ES-I3 (cell line): ENCODE measurements around the gene CXorf49.
"Not testable (repeated sequence)": the region's sequence is repeated elsewhere in the genome, so short reads cannot be mapped to it uniquely, and the experiment has no call there.

Source experiments
- H3K36me3 ChIP-seq: 2 replicates; pipeline ENCODE4 v1.6.1; 2013; ENCODE audit warnings: mild to moderate bottlenecking, low read length, control low read depth, moderate library complexity; ENCODE audit not compliant: insufficient read depth
- H3K4me1 ChIP-seq: 2 replicates; pipeline ENCODE4 v1.6.1; 2013; ENCODE audit warnings: mild to moderate bottlenecking, control low read depth, low read length; ENCODE audit not compliant: insufficient read depth
- H3K9ac ChIP-seq: 2 replicates; pipeline ENCODE4 v1.6.1; 2013; ENCODE audit warnings: low read depth, mild to moderate bottlenecking, low read length, moderate library complexity
- H3K9me3 ChIP-seq: 2 replicates; pipeline ENCODE4 v1.6.1; 2013; ENCODE audit warnings: mild to moderate bottlenecking, low read length, moderate library complexity; ENCODE audit not compliant: control insufficient read depth, insufficient read depth

Gene CXorf49

GRCh38 chrX:71718185-71718584 lies at the start of gene CXorf49:
CXorf49 (minus strand) TSS chrX:71718285; CDS start chrX:71718151, 134 bp downstream.
- not testable (repeated sequence) for H3K9me3 ChIP-seq, H3K4me1 ChIP-seq

GRCh38 chrX:71767134-71767533 lies 49.0 kb upstream of the CXorf49 start:
- H3K9ac ChIP-seq, H3K9me3 ChIP-seq, H3K4me1 ChIP-seq, H3K36me3 ChIP-seq: not testable (repeated sequence)

More at GRCh38 chrX:71718185-71718584, at the start of gene CXorf49:
- not testable (repeated sequence) for H3K36me3 ChIP-seq, H3K9ac ChIP-seq

- not testable (repeated sequence) for H3K4me1 ChIP-seq, H3K9ac ChIP-seq, H3K36me3 ChIP-seq, H3K9me3 ChIP-seq
Measured at GRCh38 chrX:71765613-71766012, 47.5 kb upstream of the CXorf49 start.

GRCh38 chrX:71764832-71765231 lies 46.7 kb upstream of the CXorf49 start:
- H3K9me3 ChIP-seq, H3K9ac ChIP-seq, H3K36me3 ChIP-seq, H3K4me1 ChIP-seq: not testable (repeated sequence)

GRCh38 chrX:71763049-71763448 lies 45.0 kb upstream of the CXorf49 start, which contains the start of gene CXorf49B:
CXorf49B (plus strand) TSS chrX:71763349; CDS start chrX:71763424, 75 bp downstream.
- H3K9ac ChIP-seq, H3K4me1 ChIP-seq, H3K9me3 ChIP-seq, H3K36me3 ChIP-seq: not testable (repeated sequence)

DNA sequence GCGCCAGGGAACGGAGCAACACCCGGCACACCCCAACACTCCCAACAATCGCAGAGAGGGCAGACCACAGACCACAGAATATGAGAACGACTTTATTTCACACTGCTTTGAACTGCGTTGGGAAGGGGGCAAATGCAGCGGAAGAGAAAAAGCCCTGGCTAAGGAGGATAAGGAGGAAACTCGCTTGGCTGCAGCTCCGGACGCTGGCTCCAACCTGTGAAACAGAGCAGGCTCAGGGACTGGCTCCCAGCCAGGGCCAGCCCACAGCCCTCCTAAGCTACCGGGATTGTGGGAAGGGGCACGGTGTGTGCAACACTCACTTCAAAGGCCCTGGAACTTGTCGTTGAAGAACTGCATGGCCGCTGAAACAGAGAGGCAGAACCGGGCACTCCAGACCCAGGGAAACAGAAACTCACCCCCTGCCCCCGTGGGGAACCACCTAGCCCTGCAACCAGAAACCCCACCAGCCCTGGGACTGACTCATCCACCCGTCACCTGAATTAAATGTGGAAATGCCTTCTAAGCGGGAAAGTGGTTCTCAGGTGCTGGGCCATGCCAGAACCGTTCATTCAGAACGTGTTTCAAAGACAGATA lies 42.7 kb upstream of the CXorf49 start:
- H3K36me3 ChIP-seq, H3K9me3 ChIP-seq, H3K9ac ChIP-seq, H3K4me1 ChIP-seq: not testable (repeated sequence)

- H3K9me3 ChIP-seq, H3K4me1 ChIP-seq, H3K36me3 ChIP-seq, H3K9ac ChIP-seq: not testable (repeated sequence)
Measured at GRCh38 chrX:71720289-71720886, 2.3 kb upstream of the CXorf49 start.

GRCh38 chrX:71719195-71719594 lies 1.1 kb upstream of the CXorf49 start:
- not testable (repeated sequence) for H3K9me3 ChIP-seq, H3K36me3 ChIP-seq, H3K4me1 ChIP-seq, H3K9ac ChIP-seq

GRCh38 chrX:71716323-71716722 lies 1.8 kb downstream of the CXorf49 start:
- H3K9me3 ChIP-seq, H3K9ac ChIP-seq, H3K4me1 ChIP-seq, H3K36me3 ChIP-seq: not testable (repeated sequence)

- not testable (repeated sequence) for H3K9me3 ChIP-seq, H3K9ac ChIP-seq, H3K4me1 ChIP-seq, H3K36me3 ChIP-seq
Measured at GRCh38 chrX:71715551-71715950, 2.5 kb downstream of the CXorf49 start.

GRCh38 chrX:71714064-71714463 lies 4.0 kb downstream of the CXorf49 start:
- H3K36me3 ChIP-seq, H3K9me3 ChIP-seq, H3K9ac ChIP-seq, H3K4me1 ChIP-seq: not testable (repeated sequence)

GRCh38 chrX:71702853-71703252 lies 15.2 kb downstream of the CXorf49 start:
- H3K9me3 ChIP-seq, H3K9ac ChIP-seq, H3K36me3 ChIP-seq, H3K4me1 ChIP-seq: not testable (repeated sequence)

GRCh38 chrX:71699023-71699344 lies 19.1 kb downstream of the CXorf49 start:
- H3K9ac ChIP-seq, H3K4me1 ChIP-seq, H3K9me3 ChIP-seq, H3K36me3 ChIP-seq: not testable (repeated sequence)

GRCh38 chrX:71698299-71699022 lies 19.6 kb downstream of the CXorf49 start:
- H3K9me3 ChIP-seq, H3K36me3 ChIP-seq, H3K9ac ChIP-seq, H3K4me1 ChIP-seq: not testable (repeated sequence)

GRCh38 chrX:71697466-71698298 lies 20.4 kb downstream of the CXorf49 start:
- H3K36me3 ChIP-seq, H3K4me1 ChIP-seq, H3K9ac ChIP-seq, H3K9me3 ChIP-seq: not testable (repeated sequence)
